Heart left ventricle (tissue), 16 donors: ENCODE data around the gene ZNF536. TPM values are rescaled to one million over a fixed set of nuclear protein-coding genes. Genes with fewer than 3 reads are reported as not detected.

Experiments
- ATAC-seq, 4 donors: fragments of 200-7000 bp; cut with Tn5 transposase; one replicate each; pipeline ENCODE4 v1.9.1; 2020 to 2022; ENCODE audit warnings: moderate library complexity in 4 of 4, mild to moderate bottlenecking in 3 of 4, moderate number of reproducible peaks in 1 of 4
- DNase-seq, 5 donors: peaks; one replicate each; pipeline ENCODE4 v3.0.0-alpha.2; 2020
- H3K27ac ChIP-seq, 12 donors: fragments of 200-600 bp; sonication (generic) in 4 of 12; one replicate each; pipeline versions ENCODE4 v1.5.0 to v1.8.0; 2016 to 2022; ENCODE audit warnings: mild to moderate bottlenecking in 2 of 12
- H3K27me3 ChIP-seq, 9 donors: fragments of 200-600 bp; sonication (generic) in 2 of 9; one replicate each; pipeline versions ENCODE4 v1.5.1 to v1.8.0; 2016 to 2022; ENCODE audit warnings: mild to moderate bottlenecking in 3 of 9
- H3K36me3 ChIP-seq, 9 donors: fragments of 200-600 bp; sonication (generic) in 2 of 9; one replicate each; pipeline versions ENCODE4 v1.5.0 to v1.8.0; 2018 to 2022; ENCODE audit warnings: mild to moderate bottlenecking in 2 of 9
- H3K4me1 ChIP-seq, 12 donors: fragments of 200-600 bp; sonication (generic) in 4 of 12; one replicate each; pipeline versions ENCODE4 v1.5.0 to v1.8.0; 2016 to 2022; ENCODE audit warnings: mild to moderate bottlenecking in 3 of 12
- H3K4me3 ChIP-seq, 12 donors: fragments of 200-600 bp; sonication (generic) in 4 of 12; one replicate each; pipeline versions ENCODE4 v1.5.0 to v1.8.0; 2017 to 2022; ENCODE audit warnings: mild to moderate bottlenecking in 9 of 12, moderate library complexity in 4 of 12
- H3K9me3 ChIP-seq, 12 donors: fragments of 200-600 bp; sonication (generic) in 4 of 12; one replicate each; pipeline versions ENCODE4 v1.5.0 to v1.8.0; 2016 to 2022; ENCODE audit warnings: mild to moderate bottlenecking in 1 of 12
- CTCF ChIP-seq, 12 donors: fragments of 200-600 bp; sonication (generic) in 4 of 12; IDR thresholded peaks; one replicate each; pipeline versions ENCODE4 v1.5.0 to v1.8.0; 2018 to 2022; ENCODE audit warnings: antibody characterized with exemption in 12 of 12, mild to moderate bottlenecking in 5 of 12
- POLR2A ChIP-seq, 2 donors: fragments of 450-650 bp; IDR thresholded peaks; one replicate each; pipeline ENCODE4 v1.6.1; 2017; ENCODE audit warnings: antibody characterized with exemption in 2 of 2, mild to moderate bottlenecking in 2 of 2, moderate library complexity in 2 of 2
- WGBS, 4 donors: extraction: QIAGEN DNeasy Blood & Tissue Kit in 2 of 4; methylation state at CpG; one replicate each; pipeline versions ENCODE4 v1.1.5 to v1.1.7; 2013 to 2018; 5-methylcytosine and 5-hydroxymethylcytosine counted together
- intact Hi-C, 10 donors: fragments of 100-400 bp; cut with DNase I; formaldehyde crosslinking; loops; one replicate each; pipeline versions ENCODE4 v1.11.1 to v1.14.2; 2022
- polyA plus RNA-seq, 2 donors: library from polyadenylated mRNA; stranded (reverse); fragments of 200-250 nt; gene quantifications; one replicate each; pipeline ENCODE4 v1.2.3, GENCODE V29; 2013
- total RNA-seq, 9 donors: library from RNA; depleted of rRNA in 2 of 9; stranded (reverse); fragments of >200 nt in 2 of 9; fragmentation: NEBNext Ultra II Directional in 3 of 9; extraction: Animal tissue kit (Norgen Biotek cat#: 25700) in 3 of 9; gene quantifications; one replicate each; pipeline versions ENCODE4 v1.1.0 to v1.2.4, GENCODE V29; 2016 to 2023
- donor health status: ischemic (EF 13 %, LVEDD 7.1; RV severe dilation, severe dysfunction).
- donor health status: healthy with polysubstance abuse.
- donor health status: DM: no; HTN: yes; CAD: no.
- donor health status: DM: no; HTN: no; CAD: no.
- donor health status: ischemic (EF 25% LVEDD 6.9; RV normal size, moderate dysfunction).
- donor health status: ischemic (EF 25% LVEDD 5.7; RV mildly dilated, moderate dysfunction).
- donor health status: healthy.
- donor health status: DM: yes; HTN: yes; CAD: no.
- donor health status: ischemic (EF 35%, LVEDD 5.7; RV mildly dilated, moderate dysfunction).
- donor health status: nonischemic (EF 11% LVEDD 7.7; RV severe dilation, severe dysfunction).
- donor health status: DM: yes; HTN: yes; CAD: no.
- donor health status: PGD.
- donor health status: ischemic (EF 29% LVEDD 5.4; RV normal size, mild dysfunction).
- donor health status: nonischemic (EF 23%, LVEDD 6.1; RV moderate dilation, normal function).

The ZNF536 gene
- total and polyA plus RNA-seq, 11 donors: 0.17 to 10.1 (median 2.0) TPM

GRCh38 chr19:30546332-30546731, 174.1 kb downstream of the ZNF536 start:
- Histone ChIP-seq H3K36me3 (no peaks in the 10 kb centered on the region), H3K27ac (no peak overlapping the region), H3K4me1 (peaks cover 0 to 9% (median 0%) of the 10 kb centered on the region in 12 donors), H3K9me3 (no peaks in the 10 kb centered on the region), H3K27me3 (no peaks in the 10 kb centered on the region), H3K4me3 (no peak overlapping the region)
- TF ChIP-seq POLR2A (IDR thresholded peaks at IDR 0.05) (no peak), CTCF (IDR thresholded peaks at IDR 0.05) (no peak)
- intact Hi-C loops: no loop called here
- ATAC-seq (peak in 2 of 4 donors; percentile 39 to 58), DNase-seq (no peak)
- WGBS, 4 donors: 53 to 61% (median 59%) methylated on average over 6 of the region's 6 CpGs

GRCh38 chr19:30547246-30547645, 175.1 kb downstream of the ZNF536 start:
- peaks cover 0 to 9% (median 0%) of the 10 kb centered on the region in 12 donors for H3K4me1 ChIP-seq
- no peak overlapping the region for H3K27ac ChIP-seq
- H3K9me3 ChIP-seq: no peaks in the 10 kb centered on the region
- no peaks in the 10 kb centered on the region for H3K36me3 ChIP-seq
- ATAC-seq (peak in 2 of 4 donors; percentile 46 to 68), DNase-seq (no peak)
- no peak for TF ChIP-seq POLR2A (IDR thresholded peaks at IDR 0.05)
- no peak for TF ChIP-seq CTCF (IDR thresholded peaks at IDR 0.05)
- no peaks in the 10 kb centered on the region for H3K27me3 ChIP-seq
- no peak overlapping the region for H3K4me3 ChIP-seq
- intact Hi-C loops: no loop called here
- WGBS, 4 donors: 38 to 51% (median 44%) methylated on average over 2 of the region's 2 CpGs

GRCh38 chr19:30549151-30549550, 177.0 kb downstream of the ZNF536 start:
- no peak overlapping the region for H3K4me3 ChIP-seq
- intact Hi-C loops: no loop called here
- H3K27me3 ChIP-seq: no peaks in the 10 kb centered on the region
- DNase-seq (no peak), ATAC-seq (no peak)
- no peaks in the 10 kb centered on the region for H3K9me3 ChIP-seq
- no peaks in the 10 kb centered on the region for H3K36me3 ChIP-seq
- 92 to 97% (median 93%) methylated on average over 9 to 13 of the region's 13 CpGs for WGBS, 4 donors
- TF ChIP-seq POLR2A (IDR thresholded peaks at IDR 0.05) (no peak), CTCF (IDR thresholded peaks at IDR 0.05) (no peak)
- peaks cover 0 to 9% (median 0%) of the 10 kb centered on the region in 12 donors for H3K4me1 ChIP-seq
- no peak overlapping the region for H3K27ac ChIP-seq

- Histone ChIP-seq H3K4me1 (peaks cover 0 to 9% (median 0%) of the 10 kb centered on the region in 12 donors), H3K27ac (no peak overlapping the region), H3K9me3 (no peaks in the 10 kb centered on the region), H3K4me3 (no peak overlapping the region), H3K36me3 (no peaks in the 10 kb centered on the region), H3K27me3 (peaks cover 0 to 5% (median 0%) of the 10 kb centered on the region in 9 donors)
- ATAC-seq (no peak), DNase-seq (no peak)
- WGBS, 4 donors: 55 to 67% (median 61%) methylated on average over 11 of the region's 11 CpGs
- no peak for TF ChIP-seq CTCF (IDR thresholded peaks at IDR 0.05)
- no peak for TF ChIP-seq POLR2A (IDR thresholded peaks at IDR 0.05)
- intact Hi-C loops: no loop called here
Observed at GRCh38 chr19:30551271-30551670, 179.1 kb downstream of the ZNF536 start.
